ENCODE results near the gene NTRK3.

- TF ChIP-seq CTCF (IDR thresholded peaks at IDR 0.05 in 8 of 11, conservative IDR thresholded peaks at IDR 0.05 in 3 of 11) = no peak
- no peak for TF ChIP-seq POLR2A (IDR thresholded peaks at IDR 0.05)
Observed at GRCh38 chr15:87858651-87859050, 397.9 kb downstream of the NTRK3 start.
